Trophoblast cell (in vitro differentiated cells and primary cell): ENCODE measurements around the gene DPEP2NB.
A peak's percentile ranks its signal among the peaks of the same experiment; 100 is the strongest.

Experiments
- DNase-seq, 2 donors: peaks; one replicate each; pipeline ENCODE4 v3.0.0-alpha.2; 2016
- H2AFZ ChIP-seq: 2 replicates; pipeline ENCODE4 v1.6.1; 2013; ENCODE audit warnings: low read length, moderate library complexity, mild to moderate bottlenecking; ENCODE audit not compliant: insufficient read depth, poor library complexity
- H2AK5ac ChIP-seq: 2 replicates; pipeline ENCODE4 v1.6.1; 2013; ENCODE audit warnings: mild to moderate bottlenecking, low read length
- H2BK120ac ChIP-seq: 2 replicates; pipeline ENCODE4 v1.6.1; 2013; ENCODE audit warnings: low read length, mild to moderate bottlenecking, moderate library complexity; ENCODE audit not compliant: insufficient read depth, poor library complexity
- H2BK12ac ChIP-seq: 2 replicates; pipeline ENCODE4 v1.6.1; 2013; ENCODE audit warnings: mild to moderate bottlenecking, low read length, moderate library complexity
- H2BK5ac ChIP-seq: 2 replicates; pipeline ENCODE4 v1.6.1; 2013; ENCODE audit warnings: low read length, low read depth, moderate library complexity, mild to moderate bottlenecking; ENCODE audit not compliant: poor library complexity
- H3K14ac ChIP-seq: 2 replicates; pipeline ENCODE4 v1.6.1; 2013; ENCODE audit warnings: mild to moderate bottlenecking, low read length
- H3K18ac ChIP-seq: 2 replicates; pipeline ENCODE4 v1.6.1; 2013; ENCODE audit warnings: mild to moderate bottlenecking, low read length
- H3K23ac ChIP-seq: 2 replicates; pipeline ENCODE4 v1.6.1; 2013; ENCODE audit warnings: low read length
- H3K27ac ChIP-seq: 2 replicates; pipeline ENCODE4 v1.5.1; 2013; ENCODE audit warnings: low read depth, mild to moderate bottlenecking, inconsistent platforms, low read length, moderate library complexity
- H3K27me3 ChIP-seq: 2 replicates; pipeline ENCODE4 v1.6.1; 2013; ENCODE audit warnings: inconsistent platforms, mild to moderate bottlenecking, low read length, moderate library complexity; ENCODE audit not compliant: insufficient read depth
- H3K36me3 ChIP-seq, 2 experiments: 1 replicate in 1 of 2; 2 replicates in 1 of 2; pipeline ENCODE4 v1.6.1; 2013; ENCODE audit warnings: low read length in 2 of 2, mild to moderate bottlenecking in 2 of 2, moderate library complexity in 1 of 2; ENCODE audit not compliant: insufficient read depth in 2 of 2, control insufficient read depth in 1 of 2
- H3K4ac ChIP-seq: 2 replicates; pipeline ENCODE4 v1.6.1; 2013; ENCODE audit warnings: low read depth, mild to moderate bottlenecking, low read length, moderate library complexity
- H3K4me1 ChIP-seq, 2 experiments: 1 replicate in 1 of 2; 2 replicates in 1 of 2; pipeline ENCODE4 v1.6.1; 2013; ENCODE audit warnings: low read length in 2 of 2, mild to moderate bottlenecking in 2 of 2, moderate library complexity in 1 of 2; ENCODE audit not compliant: insufficient read depth in 2 of 2, control insufficient read depth in 1 of 2
- H3K4me2 ChIP-seq: 2 replicates; pipeline ENCODE4 v1.6.1; 2013; ENCODE audit warnings: inconsistent platforms, mild to moderate bottlenecking, low read length, moderate library complexity
- H3K4me3 ChIP-seq: 2 replicates; pipeline ENCODE4 v1.5.1; 2013; ENCODE audit warnings: mild to moderate bottlenecking, low read depth, low read length, inconsistent platforms
- H3K79me1 ChIP-seq: one replicate; pipeline ENCODE4 v1.6.1; 2013; ENCODE audit warnings: low read length
- H3K79me2 ChIP-seq: 2 replicates; pipeline ENCODE4 v1.6.1; 2013; ENCODE audit warnings: low read length, mild to moderate bottlenecking; ENCODE audit not compliant: control insufficient read depth, insufficient read depth, poor library complexity
- H3K9ac ChIP-seq: 2 replicates; pipeline ENCODE4 v1.6.1; 2013; ENCODE audit warnings: mild to moderate bottlenecking, low read length
- H3K9me3 ChIP-seq: 2 replicates; pipeline ENCODE4 v1.6.1; 2013; ENCODE audit warnings: low read depth, mild to moderate bottlenecking, control low read depth, inconsistent platforms, low read length; ENCODE audit not compliant: insufficient read depth
- H4K12ac ChIP-seq: 2 replicates; pipeline ENCODE4 v1.6.1; 2013; ENCODE audit warnings: low read depth, mild to moderate bottlenecking, low read length, moderate library complexity
- H4K8ac ChIP-seq: 2 replicates; pipeline ENCODE4 v1.6.1; 2013; ENCODE audit warnings: low read depth, mild to moderate bottlenecking, low read length, moderate library complexity
- H4K91ac ChIP-seq: one replicate; pipeline ENCODE4 v1.6.1; 2013; ENCODE audit warnings: low read depth, mild to moderate bottlenecking, low read length, moderate library complexity
- WGBS: extraction: QIAGEN DNeasy Blood & Tissue Kit; methylation state at CpG from one replicate; pipeline ENCODE4 v1.1.7; 2013; ENCODE audit warnings: missing lambda C conversion rate; ENCODE audit not compliant: insufficient read length, insufficient coverage; ENCODE audit errors: extremely low coverage; 5-methylcytosine and 5-hydroxymethylcytosine counted together

Gene DPEP2NB

DNA sequence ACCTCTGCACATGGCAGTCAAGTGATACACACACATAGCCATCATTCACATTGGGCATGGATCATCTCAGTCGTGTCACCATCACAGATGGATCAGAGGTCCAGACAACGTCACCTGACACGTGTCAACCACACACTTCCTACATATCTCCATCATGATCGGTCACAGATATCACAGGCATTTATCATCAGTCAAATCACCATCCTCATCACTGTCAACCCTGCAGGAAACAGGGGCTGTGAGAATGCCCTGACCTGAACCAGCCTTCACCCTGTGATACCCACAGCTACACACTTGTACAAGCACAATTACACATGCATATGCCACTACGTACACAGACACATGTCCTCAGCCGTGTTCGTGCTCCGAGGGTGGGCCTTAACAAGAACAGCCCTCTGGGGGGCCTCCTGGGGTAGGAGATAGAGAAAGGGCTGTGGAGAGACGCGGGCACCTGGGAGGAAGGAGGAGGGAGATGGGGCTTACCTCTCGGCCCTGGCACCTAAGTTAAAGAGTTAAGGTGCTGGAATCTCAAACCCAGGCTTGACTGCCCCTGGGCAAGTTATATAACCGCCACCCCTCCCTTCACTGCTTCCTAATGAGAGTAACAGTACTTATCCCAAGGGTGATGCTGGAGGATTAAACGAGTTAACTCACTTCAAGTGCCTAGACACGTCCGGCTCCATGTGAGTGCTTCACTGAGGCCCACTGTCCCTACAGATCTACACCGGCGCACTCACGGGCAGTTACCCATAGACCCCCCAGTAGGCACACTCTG is 48.3 kb downstream of the DPEP2NB start:
- peak; percentile 16 to 48 for DNase-seq
- Histone ChIP-seq H3K23ac (no peak overlapping the region), H3K9ac (peak overlapping the region; percentile 81), H2AK5ac (peak overlapping the region; percentile 75), H3K14ac (peak overlapping the region; percentile 93), H2BK120ac (peak overlapping the region; percentile 89), H3K27me3 (no peaks in the 10 kb centered on the region), H2AFZ (no peak overlapping the region), H3K18ac (peak overlapping the region; percentile 92), H3K27ac (peak overlapping the region; percentile 91), H3K4me3 (peak overlapping the region; percentile 85), H3K9me3 (no peaks in the 10 kb centered on the region), H4K91ac (peak overlapping the region; percentile 98), H4K8ac (peak overlapping the region; percentile 92), H3K79me1 (peaks cover 30% of the 10 kb centered on the region), H3K4me2 (peak overlapping the region; percentile 64), H2BK12ac (peak overlapping the region; percentile 3), H3K4me1 (peaks cover 28 to 29% of the 10 kb centered on the region in 2 experiments), H3K36me3 (peaks cover 23 to 32% of the 10 kb centered on the region in 2 experiments), H3K4ac (peak overlapping the region; percentile 84), H4K12ac (peak overlapping the region; percentile 14), H2BK5ac (peak overlapping the region; percentile 70), H3K79me2 (peaks cover 29% of the 10 kb centered on the region)
- no CpG with 5 or more reads among the region's 18 CpGs for WGBS

DNA sequence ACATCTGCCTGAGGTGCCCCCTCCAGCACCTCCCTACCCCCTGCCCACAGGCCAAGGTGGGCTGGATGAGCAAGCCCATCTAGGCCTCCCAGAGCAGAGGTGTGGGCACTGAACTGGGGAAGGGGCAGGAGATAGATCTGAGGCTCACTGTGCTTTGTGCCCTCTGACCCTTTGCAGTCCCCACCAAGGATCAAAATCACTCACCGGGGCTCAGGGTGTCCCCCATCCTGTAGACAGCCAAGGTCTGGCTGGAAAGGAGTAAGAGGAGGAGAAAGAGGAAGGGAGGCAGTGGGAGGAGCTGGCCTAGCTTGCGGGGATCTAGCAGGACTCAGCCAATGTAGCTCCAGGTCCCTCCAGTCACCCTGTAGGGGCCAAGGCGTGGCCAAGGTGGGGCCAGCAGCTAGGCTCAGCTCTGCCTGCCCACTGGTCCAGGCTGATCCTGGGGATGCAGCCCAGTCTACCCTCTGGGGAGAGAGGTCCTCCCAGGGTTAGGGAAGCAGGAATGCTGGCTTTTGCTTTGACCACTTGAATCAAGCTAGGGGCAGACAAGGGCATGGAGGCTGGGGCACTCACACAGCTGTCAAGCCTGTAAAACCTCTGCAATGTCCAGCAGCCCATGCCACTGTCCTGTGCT is 49.0 kb downstream of the DPEP2NB start:
- peaks cover 28 to 29% of the 10 kb centered on the region in 2 experiments for H3K4me1 ChIP-seq
- peak overlapping the region; percentile 92 for H3K14ac ChIP-seq
- peaks cover 30 to 39% of the 10 kb centered on the region in 2 experiments for H3K36me3 ChIP-seq
- peak overlapping the region; percentile 92 for H3K18ac ChIP-seq
- peak overlapping the region; percentile 87 for H2BK120ac ChIP-seq
- DNase-seq: peak; percentile 33 to 47
- peak overlapping the region; percentile 95 for H4K91ac ChIP-seq
- peaks cover 30% of the 10 kb centered on the region for H3K79me1 ChIP-seq
- peak overlapping the region; percentile 0 for H3K9ac ChIP-seq
- peak overlapping the region; percentile 28 for H2AFZ ChIP-seq
- H3K9me3 ChIP-seq: no peaks in the 10 kb centered on the region
- peak overlapping the region; percentile 64 for H3K4me2 ChIP-seq
- H3K27ac ChIP-seq: peak overlapping the region; percentile 91
- peaks cover 29% of the 10 kb centered on the region for H3K79me2 ChIP-seq
- H2BK5ac ChIP-seq: peak overlapping the region; percentile 91
- no CpG with 5 or more reads among the region's 3 CpGs for WGBS
- H4K8ac ChIP-seq: peak overlapping the region; percentile 93
- H3K23ac ChIP-seq: no peak overlapping the region
- peak overlapping the region; percentile 8 for H2BK12ac ChIP-seq
- peak overlapping the region; percentile 85 for H3K4me3 ChIP-seq
- peak overlapping the region; percentile 85 for H4K12ac ChIP-seq
- H3K4ac ChIP-seq: peak overlapping the region; percentile 84
- H2AK5ac ChIP-seq: peak overlapping the region; percentile 93
- H3K27me3 ChIP-seq: no peaks in the 10 kb centered on the region

DNA sequence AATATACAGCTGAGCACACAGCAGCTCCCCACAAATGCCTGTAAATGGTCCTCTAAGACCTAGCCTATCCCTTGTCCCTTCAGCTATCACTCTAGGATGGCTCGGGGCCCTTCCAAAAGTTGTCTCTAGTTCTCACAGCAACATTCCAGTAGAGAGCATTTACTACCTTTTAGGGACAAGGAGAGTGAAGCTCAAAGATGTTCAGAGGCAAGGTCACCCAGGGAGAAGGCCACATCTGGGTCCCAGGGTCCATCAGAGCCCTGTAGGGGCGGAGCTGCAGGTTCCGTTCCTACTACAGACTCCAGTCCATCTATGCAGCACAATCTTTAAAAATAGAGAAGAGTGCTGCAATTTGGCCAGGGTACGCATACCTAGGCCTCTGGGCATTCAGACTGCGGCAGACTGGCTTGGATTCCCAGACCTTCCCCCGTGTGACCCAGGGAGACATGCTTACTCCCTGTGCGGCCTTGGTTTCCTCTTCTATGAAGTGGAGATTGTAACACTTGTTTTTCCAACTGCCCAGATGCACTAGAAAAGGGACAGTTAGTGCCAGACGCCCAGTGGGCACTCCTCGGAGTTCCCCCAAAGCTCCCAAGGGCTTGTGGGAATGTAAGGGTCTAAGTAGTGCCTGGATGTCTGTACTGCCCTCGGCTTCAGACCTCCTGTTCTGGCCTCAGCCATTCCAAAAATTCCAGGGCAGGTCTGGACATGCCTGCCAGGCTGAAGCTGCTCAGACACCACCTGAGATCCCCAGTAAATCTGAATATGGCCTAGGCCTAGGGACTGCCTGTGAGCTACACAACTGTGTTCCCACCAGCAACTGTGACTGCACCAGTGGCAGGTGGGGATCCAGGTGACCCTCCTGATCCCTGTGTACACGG is 49.8 kb downstream of the DPEP2NB start:
- H2AFZ ChIP-seq: peak overlapping the region; percentile 28
- H3K79me1 ChIP-seq: peaks cover 30% of the 10 kb centered on the region
- H4K91ac ChIP-seq: peak overlapping the region; percentile 95
- H4K8ac ChIP-seq: peak overlapping the region; percentile 93
- no CpG with 5 or more reads among the region's 11 CpGs for WGBS
- peaks cover 28 to 29% of the 10 kb centered on the region in 2 experiments for H3K4me1 ChIP-seq
- peak overlapping the region; percentile 85 for H4K12ac ChIP-seq
- peak overlapping the region; percentile 24 for H3K9ac ChIP-seq
- peaks cover 29% of the 10 kb centered on the region for H3K79me2 ChIP-seq
- H3K36me3 ChIP-seq: peaks cover 36 to 47% of the 10 kb centered on the region in 2 experiments
- peak overlapping the region; percentile 64 for H3K4me2 ChIP-seq
- peak overlapping the region; percentile 91 for H2BK5ac ChIP-seq
- H2AK5ac ChIP-seq: peak overlapping the region; percentile 93
- H3K14ac ChIP-seq: peak overlapping the region; percentile 92
- peak overlapping the region; percentile 43 for H2BK12ac ChIP-seq
- H3K27ac ChIP-seq: peak overlapping the region; percentile 91
- H3K23ac ChIP-seq: no peak overlapping the region
- peak; percentile 58 to 67 for DNase-seq
- no peak overlapping the region for H3K4me3 ChIP-seq
- no peaks in the 10 kb centered on the region for H3K27me3 ChIP-seq
- H3K4ac ChIP-seq: peak overlapping the region; percentile 90
- no peaks in the 10 kb centered on the region for H3K9me3 ChIP-seq
- H3K18ac ChIP-seq: peak overlapping the region; percentile 92
- peak overlapping the region; percentile 87 for H2BK120ac ChIP-seq
